NCI-H146 (cell line): ENCODE results near the gene EML6.
"Not testable (repeated sequence)": the region's sequence is repeated elsewhere in the genome, so short reads cannot be mapped to it uniquely, and the experiment has no call there.

Experiments
- DNase-seq: peaks from one replicate; lab custom pipeline; 2025; lab: John Stamatoyannopoulos, UW

Gene EML6

GRCh38 chr2:54723131-54723995 is at the start of gene EML6:
TSS of gene EML6 (plus strand) at chr2:54723662. CDS start at chr2:54725062, 1,400 bp downstream.
- peak; percentile 99 for DNase-seq

GRCh38 chr2:54675281-54675680 is 48.2 kb upstream of the EML6 start:
- no peak for DNase-seq

DNA sequence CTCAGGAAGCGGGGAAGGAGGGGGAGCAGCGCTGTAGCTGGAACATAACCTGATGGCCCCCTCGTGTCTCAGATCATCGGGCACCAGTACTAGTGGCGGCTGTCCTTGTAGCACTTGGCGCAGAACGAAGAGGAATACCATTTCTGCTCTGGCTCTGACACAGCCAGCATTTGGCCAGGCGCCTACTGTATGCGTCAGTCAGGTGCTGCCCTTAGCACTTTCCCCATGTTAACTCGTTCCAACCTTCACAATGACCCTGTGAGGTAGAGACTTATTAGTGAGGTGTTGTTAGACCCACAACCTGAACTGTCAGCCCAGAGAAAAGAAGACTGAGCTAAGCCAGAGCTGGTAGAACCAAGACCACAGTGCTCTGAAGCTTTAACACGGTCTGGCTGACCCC is 47.7 kb upstream of the EML6 start:
- DNase-seq, result no peak

DNA sequence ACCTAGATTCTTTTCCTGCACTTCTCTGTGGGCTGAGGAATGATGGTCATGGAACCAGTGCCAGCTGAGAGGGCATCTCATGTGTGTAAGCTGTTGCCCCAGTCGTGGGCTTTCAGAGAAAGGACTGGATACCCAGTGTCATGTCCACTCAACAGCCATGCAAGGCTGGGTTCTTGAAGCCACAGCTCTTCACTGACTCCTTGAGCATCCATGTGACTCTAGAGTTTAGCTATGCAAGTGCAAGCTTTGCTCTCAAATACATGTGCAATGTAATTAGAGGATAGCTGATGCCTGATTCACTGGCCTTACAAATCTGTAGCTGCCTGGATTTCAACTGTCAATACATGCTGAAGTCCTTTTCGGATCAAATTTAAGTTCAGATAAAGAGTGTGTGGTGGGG is 46.8 kb upstream of the EML6 start:
- DNase-seq, result no peak

DNA sequence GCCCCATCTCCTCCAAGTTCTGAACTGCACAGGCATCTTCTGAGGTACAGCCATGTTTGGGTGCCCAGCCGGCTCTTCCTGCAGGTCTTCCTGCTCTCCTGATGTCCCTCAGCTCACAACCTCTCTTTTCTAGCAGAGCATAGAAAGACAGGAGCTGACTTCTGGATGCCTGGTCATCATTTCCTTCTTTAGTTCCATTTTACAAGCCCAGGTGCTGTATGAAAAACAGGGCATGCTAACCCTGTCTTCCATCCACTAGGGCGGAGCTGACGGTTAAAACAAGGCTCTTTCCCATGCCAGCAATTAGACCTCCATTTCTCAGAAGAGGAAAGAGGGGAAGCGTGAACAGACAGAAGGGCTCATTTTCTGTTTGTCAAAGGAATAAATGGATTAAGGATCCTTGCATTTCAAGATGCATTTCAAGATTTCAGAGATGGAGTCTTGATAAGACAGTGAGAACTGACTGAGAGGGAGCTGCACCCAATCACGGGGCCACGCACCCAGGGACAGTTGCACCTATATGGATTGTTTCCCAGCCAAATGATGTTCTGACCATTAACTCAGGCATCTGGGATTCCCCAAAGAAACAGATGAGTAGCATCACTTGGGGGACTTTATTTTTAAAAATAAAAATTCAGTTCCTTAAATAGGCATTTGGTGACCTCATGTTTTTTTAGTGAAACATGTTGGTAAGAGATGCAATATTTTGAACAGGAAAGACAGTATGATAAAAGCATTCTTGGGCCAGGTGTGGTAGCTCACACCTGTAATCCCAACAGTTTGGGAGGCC is 45.8 kb upstream of the EML6 start:
- no peak for DNase-seq

GRCh38 chr2:54678719-54679118 is 44.7 kb upstream of the EML6 start:
- DNase-seq, result no peak

- peak; percentile 9 for DNase-seq
Measured at GRCh38 chr2:54680397-54681041, 42.9 kb upstream of the EML6 start.

DNA sequence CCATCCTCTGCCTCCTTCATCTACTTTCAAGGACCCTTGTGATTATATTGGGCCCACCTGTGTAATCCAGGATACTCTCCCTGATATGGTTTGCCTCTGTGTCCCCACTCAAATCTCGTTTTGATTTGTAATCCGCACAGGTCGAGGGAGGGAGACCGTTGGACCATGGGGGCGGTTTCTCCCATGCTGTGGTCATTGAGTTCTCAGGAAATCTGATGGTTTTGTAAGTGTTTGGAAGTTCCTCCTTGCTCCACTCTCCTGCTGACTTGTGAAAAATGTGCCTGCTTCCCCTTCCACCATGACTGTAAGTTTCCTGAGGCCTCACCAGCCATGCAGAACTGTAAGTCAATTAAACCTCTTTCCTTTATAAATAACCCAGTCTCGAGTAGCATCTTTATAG is 42.0 kb upstream of the EML6 start:
- DNase-seq, result no peak

- DNase-seq, result no peak
Measured at GRCh38 chr2:54683596-54683995, 39.9 kb upstream of the EML6 start.

DNA sequence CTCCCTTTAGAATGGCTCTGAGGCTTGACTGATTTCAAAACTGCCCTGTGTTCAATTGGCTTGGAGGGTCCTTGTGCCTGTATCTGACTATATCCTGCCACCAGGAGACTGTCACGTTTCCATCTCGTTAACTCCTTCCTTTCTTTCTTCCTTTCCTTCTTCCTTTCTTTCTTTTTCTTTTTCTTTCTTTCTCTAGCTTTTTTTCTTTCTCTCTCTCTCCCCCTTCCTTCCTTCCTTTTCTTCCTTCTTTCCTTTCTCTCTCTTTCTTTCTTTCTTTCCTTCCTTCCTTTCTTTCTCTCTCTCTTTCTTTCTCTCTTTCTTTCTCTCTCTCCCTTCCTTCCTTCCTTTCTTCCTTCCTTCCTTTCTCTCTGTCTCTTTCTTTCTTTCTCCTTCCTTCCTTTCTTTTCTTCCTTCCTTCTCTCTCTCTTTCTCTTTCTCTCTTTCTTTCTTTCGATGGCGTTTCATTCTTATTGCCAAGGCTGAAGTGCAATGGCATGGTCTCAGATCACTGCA is 38.1 kb upstream of the EML6 start:
- no peak for DNase-seq

DNA sequence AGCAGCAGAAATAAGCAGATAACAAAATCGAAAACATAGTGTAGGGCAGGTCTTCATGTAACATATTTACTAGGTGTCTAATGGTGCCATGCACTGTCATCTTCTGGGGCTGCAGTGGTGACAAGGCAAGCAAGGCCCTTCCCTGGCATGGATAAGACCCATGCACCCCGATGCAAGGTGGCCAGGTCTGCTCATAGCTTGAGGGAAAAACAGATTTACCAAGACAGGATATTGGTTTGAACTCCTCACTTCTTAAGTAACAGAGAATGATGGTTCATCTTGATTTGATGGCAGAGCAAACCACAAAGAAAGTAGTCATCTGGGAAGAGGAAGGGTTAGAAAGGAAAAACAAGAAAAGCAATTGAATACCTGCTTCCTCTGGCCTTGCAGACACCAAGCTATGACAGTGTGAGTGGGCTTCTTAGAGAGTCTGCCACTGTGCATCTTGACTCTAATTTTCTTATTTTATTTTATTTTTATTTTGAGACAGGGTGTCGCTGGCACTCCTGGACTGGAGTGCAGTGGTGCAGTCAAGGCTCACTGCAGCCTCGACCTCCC is 35.8 kb upstream of the EML6 start:
- DNase-seq, result no peak

- DNase-seq, result peak; percentile 67
Measured at GRCh38 chr2:54691445-54692135, 31.9 kb upstream of the EML6 start.

DNA sequence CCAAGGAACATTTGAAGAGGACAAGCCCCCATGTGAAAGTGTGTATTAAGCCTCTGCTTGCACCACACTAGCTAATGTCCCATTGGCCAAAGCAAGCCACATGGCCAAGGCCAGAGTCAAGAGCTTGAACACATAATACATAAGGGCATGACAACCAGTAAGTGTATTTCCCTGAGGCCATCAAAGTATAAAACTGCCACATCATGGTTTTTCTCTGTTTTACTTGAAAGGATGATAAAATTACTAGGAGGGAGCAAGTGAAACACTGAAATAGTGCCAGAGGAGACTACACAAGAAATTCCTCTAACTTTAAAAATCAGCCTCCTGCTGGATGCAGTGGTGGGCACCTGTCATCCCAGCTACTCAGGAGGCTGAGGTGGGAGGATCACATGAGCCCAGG is 30.9 kb upstream of the EML6 start:
- no peak for DNase-seq

DNA sequence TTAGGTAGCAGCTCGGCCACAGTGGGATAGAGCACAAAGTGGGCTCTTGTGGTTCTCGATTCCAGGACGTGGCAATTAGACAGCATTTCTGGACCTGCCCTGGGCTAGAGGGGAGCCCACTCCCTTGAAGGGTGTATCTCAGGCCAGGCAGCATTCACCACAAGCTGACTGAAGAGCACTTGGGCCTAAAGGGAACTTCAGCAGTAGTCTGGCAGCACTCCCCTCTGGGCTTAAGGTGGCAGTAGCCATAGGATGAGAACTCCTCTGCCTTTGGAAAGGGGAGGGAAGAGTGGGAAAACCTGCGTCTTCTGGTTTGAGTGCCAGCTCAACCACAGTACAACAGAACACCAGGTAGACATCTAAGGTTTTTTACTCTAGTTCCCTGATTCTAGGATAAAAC is 28.1 kb upstream of the EML6 start:
- DNase-seq, result no peak

DNA sequence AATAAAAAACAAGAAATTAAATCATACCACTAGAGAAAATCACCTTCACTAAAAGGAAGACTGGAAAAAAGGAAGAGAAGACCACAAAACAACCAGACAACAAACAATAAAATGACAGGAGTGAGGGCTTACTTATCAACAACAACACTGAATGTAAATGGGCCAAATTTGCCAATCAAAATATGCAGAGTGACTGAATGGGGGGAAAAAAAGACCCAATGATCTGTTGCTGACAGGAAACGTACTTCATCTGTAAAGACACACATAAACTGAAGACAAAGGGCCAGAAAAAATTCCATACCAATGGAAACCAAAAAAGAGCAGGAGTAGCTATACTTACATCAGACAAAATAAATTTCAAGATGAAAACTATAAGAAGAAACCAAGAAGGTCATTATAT is 25.5 kb upstream of the EML6 start:
- no peak for DNase-seq

DNA sequence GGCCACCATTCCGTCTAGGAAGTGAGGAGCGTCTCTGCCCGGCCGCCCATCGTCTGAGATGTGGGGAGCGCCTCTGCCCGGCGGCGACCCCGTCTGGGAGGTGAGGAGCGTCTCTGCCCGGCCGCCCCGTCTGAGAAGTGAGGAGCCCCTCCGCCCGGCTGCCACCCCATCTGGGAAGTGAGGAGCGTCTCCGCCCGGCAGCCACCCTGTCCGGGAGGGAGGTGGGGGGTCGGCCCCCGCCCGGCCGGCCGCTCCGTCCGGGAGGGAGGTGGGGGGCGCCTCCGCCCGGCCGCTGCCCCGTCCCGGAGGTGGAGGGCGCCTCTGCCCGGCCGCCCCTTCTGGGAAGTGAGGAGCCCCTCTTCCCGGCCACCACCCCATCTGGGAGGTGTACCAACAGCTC is 24.5 kb upstream of the EML6 start:
- DNase-seq, result not testable (repeated sequence)

DNA sequence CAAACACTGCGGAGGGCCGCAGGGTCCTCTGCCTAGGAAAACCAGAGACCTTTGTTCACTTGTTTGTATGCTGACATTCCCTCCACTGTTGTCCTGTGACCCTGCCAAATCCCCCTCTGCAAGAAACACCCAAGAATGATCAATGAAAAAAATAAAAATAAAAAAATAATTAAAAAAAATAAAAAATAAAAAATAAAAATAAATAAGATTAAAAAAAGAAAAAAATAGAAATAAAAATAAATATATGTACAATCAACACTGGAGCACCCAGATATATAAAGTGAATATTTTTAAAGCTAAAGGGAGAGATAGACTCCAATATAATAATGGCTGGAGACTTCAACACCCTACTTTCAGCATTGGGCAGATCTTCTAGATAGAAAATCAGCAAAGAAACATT is 23.8 kb upstream of the EML6 start:
- no peak for DNase-seq

- DNase-seq, result no peak
Measured at GRCh38 chr2:54701029-54701428, 22.4 kb upstream of the EML6 start.

- DNase-seq, result no peak
Measured at GRCh38 chr2:54704238-54704637, 19.2 kb upstream of the EML6 start.

DNA sequence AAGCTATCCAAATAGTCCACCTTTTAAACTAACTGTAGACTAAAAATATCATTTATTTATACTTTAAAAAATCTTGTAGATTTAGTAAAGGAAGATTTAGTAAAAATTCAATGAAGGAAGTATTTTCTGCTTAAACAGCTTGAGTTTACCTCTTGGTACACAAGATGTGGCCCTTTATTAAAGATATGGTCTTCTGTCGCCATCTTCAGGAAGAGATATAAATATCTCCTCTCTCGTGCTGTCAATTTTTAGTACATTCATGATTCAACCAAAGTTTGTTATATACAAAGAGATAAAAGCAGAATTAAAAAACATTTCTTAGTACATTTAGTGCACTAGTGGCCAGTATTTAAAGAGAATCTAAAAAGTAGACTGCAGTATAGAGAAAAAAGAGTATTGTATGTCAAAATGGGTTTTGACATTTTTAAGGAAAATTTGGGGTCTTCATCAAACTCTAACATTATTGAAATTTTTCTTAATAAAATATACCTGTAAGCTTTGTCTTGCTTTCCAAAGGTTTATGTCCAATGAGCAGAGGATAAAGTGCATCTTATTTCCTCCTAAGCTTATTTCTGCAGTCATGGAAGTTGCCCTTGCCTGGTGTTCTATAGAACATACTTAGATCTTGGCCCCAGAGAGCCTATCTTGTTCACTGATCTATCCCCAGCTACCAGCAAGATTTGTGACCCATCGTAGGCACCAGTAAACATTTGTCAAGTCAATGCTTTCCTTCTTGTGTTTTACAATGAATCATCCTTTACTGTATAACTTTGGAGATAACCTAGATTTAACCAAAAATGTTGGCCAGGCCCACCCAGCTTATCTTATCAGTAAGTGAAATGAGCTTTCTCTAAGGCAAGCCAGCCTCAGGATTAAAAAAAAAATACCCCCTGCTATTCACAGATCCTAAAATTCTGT is 18.5 kb upstream of the EML6 start:
- DNase-seq, result peak; percentile 50

- DNase-seq, result no peak
Measured at GRCh38 chr2:54706622-54707021, 16.8 kb upstream of the EML6 start.
